GM13977 (cell line): ENCODE results near the gene PHAF1.
"Not testable (repeated sequence)": the region's sequence is repeated elsewhere in the genome, so short reads cannot be mapped to it uniquely, and the experiment has no call there.

Experiments used
- DNase-seq: peaks from one replicate; pipeline ENCODE4 v3.0.0; 2012; ENCODE audit warnings: low spot score
- CTCF ChIP-seq: IDR thresholded peaks from 2 replicates; pipeline ENCODE4 v1.5.1; 2012; ENCODE audit warnings: mild to moderate bottlenecking, control low read depth; ENCODE audit not compliant: insufficient read depth; ENCODE audit errors: extremely low read depth, missing control alignments
- in situ Hi-C: fragments of 300-500 bp; cut with MboI; formaldehyde crosslinking; loops from one replicate; pipeline ENCODE4 v1.12.0; 2022; ENCODE audit warnings: low sequenced_read_pairs, low pct_unique_long_range_greater_than_20kb, mixed read lengths, inconsistent platforms; ENCODE audit not compliant: unreplicated experiment

The PHAF1 gene

GRCh38 chr16:67117716-67118115, 8.0 kb downstream of the PHAF1 start:
- DNase-seq: no peak
- in situ Hi-C loops: no loop called here
- no peak for TF ChIP-seq CTCF

- in situ Hi-C loops: no loop called here
- TF ChIP-seq CTCF: no peak
- no peak for DNase-seq
Measured at GRCh38 chr16:67120025-67120424, 10.3 kb downstream of the PHAF1 start.

DNA sequence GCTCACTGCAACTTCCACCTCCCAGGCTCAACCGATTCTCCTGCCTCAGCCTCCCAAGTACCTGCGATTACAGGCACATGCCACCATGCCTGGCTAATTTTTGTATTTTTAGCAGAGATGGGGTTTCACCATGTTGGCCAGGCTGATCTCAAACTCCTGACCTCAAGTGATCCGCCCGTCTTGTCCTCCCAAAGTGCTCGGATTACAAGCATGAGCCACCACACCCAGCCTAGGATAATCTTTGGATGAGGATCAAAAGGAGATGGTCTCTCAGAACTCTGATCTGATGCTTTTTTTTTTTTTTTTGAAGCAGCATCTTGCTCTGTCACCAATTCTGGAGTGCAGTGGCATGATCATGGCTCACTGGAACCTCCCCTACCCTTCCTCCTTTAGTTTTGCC, 13.1 kb downstream of the PHAF1 start:
- in situ Hi-C loops, DNase-seq: not testable (repeated sequence)

GRCh38 chr16:67128417-67128816, 18.7 kb downstream of the PHAF1 start:
- TF ChIP-seq CTCF: no peak
- in situ Hi-C loops: no loop called here
- no peak for DNase-seq

- TF ChIP-seq CTCF: no peak
- no peak for DNase-seq
- in situ Hi-C loops: no loop called here
Measured at GRCh38 chr16:67128887-67129286, 19.1 kb downstream of the PHAF1 start.

DNA sequence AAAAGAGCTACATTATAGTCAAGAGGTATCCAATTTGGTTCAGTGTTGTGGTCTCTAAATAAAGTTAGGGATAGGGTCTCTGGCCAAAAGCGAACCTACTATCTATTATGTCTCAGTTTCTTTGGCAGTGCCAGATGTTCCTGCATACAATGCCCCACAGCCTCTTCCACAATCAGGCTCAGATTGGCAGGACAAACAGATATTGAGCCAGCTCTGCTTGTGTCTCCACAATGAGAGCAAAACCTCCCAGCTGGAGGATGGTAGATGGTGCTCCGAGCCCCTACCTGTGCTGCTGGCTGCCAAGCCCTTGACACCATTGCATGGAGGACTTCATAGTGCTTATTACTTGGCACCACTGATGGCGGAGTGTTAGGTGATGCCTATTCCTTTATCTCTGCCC, 19.7 kb downstream of the PHAF1 start:
- in situ Hi-C loops: no loop called here
- no peak for DNase-seq
- no peak for TF ChIP-seq CTCF

GRCh38 chr16:67137605-67138004, 27.9 kb downstream of the PHAF1 start:
- no peak for DNase-seq
- in situ Hi-C loops: no loop called here
- TF ChIP-seq CTCF: no peak

DNA sequence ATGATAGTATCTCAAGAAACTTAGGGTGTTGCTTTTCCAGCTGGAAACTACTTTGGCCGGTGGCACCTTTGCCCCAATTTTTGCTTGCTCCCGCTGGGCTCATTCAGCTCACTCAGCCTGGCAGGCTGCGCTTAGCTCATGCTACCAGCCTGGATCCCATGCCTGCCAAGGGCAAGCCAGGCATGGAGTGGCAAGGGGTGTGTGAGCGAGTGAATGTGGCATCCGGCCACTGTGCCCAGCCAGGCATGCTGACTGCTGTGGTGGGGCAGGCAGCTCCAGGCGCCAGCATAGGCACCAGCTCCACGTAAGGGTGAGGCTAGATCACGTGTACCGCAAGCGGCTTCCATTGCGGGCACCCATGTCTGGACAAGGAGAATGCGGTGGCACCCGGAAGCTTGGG, 31.6 kb downstream of the PHAF1 start:
- in situ Hi-C loops: no loop called here
- no peak for TF ChIP-seq CTCF
- no peak for DNase-seq
